Type B pancreatic cell (in vitro differentiated cells): ENCODE measurements around the gene GZF1. TPM values are rescaled to one million over a fixed set of nuclear protein-coding genes. Genes with fewer than 3 reads are reported as not detected.

Experiments used
- DNase-seq: peaks from one replicate; pipeline ENCODE4 v3.0.0; 2021; ENCODE audit warnings: mixed read lengths; ENCODE audit not compliant: unreplicated experiment; ENCODE audit errors: extremely low spot score
- H3K27ac Mint-ChIP-seq: 2 replicates; pipeline ENCODE4 v1.8.0; 2021; ENCODE audit warnings: mild to moderate bottlenecking, mixed read lengths
- H3K27me3 Mint-ChIP-seq: 2 replicates; pipeline ENCODE4 v1.8.0; 2021; ENCODE audit warnings: mixed read lengths
- H3K36me3 Mint-ChIP-seq: 2 replicates; pipeline ENCODE4 v1.8.0; 2021; ENCODE audit warnings: mixed read lengths
- H3K4me1 Mint-ChIP-seq: one replicate; pipeline ENCODE4 v1.8.0; 2021; ENCODE audit warnings: mixed read lengths; ENCODE audit not compliant: unreplicated experiment
- H3K4me3 Mint-ChIP-seq: 2 replicates; pipeline ENCODE4 v1.8.0; 2021; ENCODE audit warnings: mild to moderate bottlenecking, mixed read lengths
- H3K9me3 Mint-ChIP-seq: 2 replicates; pipeline ENCODE4 v1.8.0; 2021; ENCODE audit warnings: mixed read lengths
- CTCF ChIP-seq: fragments of 200-600 bp; sonication (generic); conservative IDR thresholded peaks from 2 replicates; pipeline ENCODE4 v1.5.0; 2021; ENCODE audit warnings: antibody characterized with exemption, mild to moderate bottlenecking
- total RNA-seq: library from RNA; stranded (reverse); gene quantifications from 2 replicates; pipeline ENCODE4 v1.2.1, GENCODE V29; 2021; ENCODE audit warnings: low replicate concordance

The GZF1 gene
- total RNA-seq, 1 donor from 2014 or later = 13.4 TPM

- Mint-ChIP-seq H3K9me3 (no peaks in the 10 kb centered on the region), H3K27me3 (no peaks in the 10 kb centered on the region), H3K27ac (no peak overlapping the region), H3K4me1 (peaks cover 3% of the 10 kb centered on the region), H3K36me3 (peaks cover 28% of the 10 kb centered on the region), H3K4me3 (no peak overlapping the region)
- DNase-seq = no peak
- no peak for TF ChIP-seq CTCF
Measured at GRCh38 chr20:23396950-23397627, 35.1 kb downstream of the GZF1 start.

- DNase-seq = no peak
- Mint-ChIP-seq H3K4me3 (no peak overlapping the region), H3K36me3 (peaks cover 29% of the 10 kb centered on the region), H3K27me3 (no peaks in the 10 kb centered on the region), H3K4me1 (peaks cover 3% of the 10 kb centered on the region), H3K27ac (no peak overlapping the region), H3K9me3 (no peaks in the 10 kb centered on the region)
- TF ChIP-seq CTCF = no peak
Measured at GRCh38 chr20:23397961-23398360, 36.0 kb downstream of the GZF1 start.

GRCh38 chr20:23399568-23400241, 37.7 kb downstream of the GZF1 start:
- Mint-ChIP-seq H3K27me3 (no peaks in the 10 kb centered on the region), H3K4me1 (peaks cover 3% of the 10 kb centered on the region), H3K4me3 (no peak overlapping the region), H3K9me3 (no peaks in the 10 kb centered on the region), H3K27ac (no peak overlapping the region), H3K36me3 (peaks cover 17% of the 10 kb centered on the region)
- TF ChIP-seq CTCF = peak; percentile 46
- no peak for DNase-seq

GRCh38 chr20:23401051-23401450, 39.1 kb downstream of the GZF1 start:
- Mint-ChIP-seq H3K27ac (no peak overlapping the region), H3K36me3 (peaks cover 14% of the 10 kb centered on the region), H3K27me3 (no peaks in the 10 kb centered on the region), H3K4me1 (peaks cover 3% of the 10 kb centered on the region), H3K4me3 (no peak overlapping the region), H3K9me3 (no peaks in the 10 kb centered on the region)
- no peak for TF ChIP-seq CTCF
- no peak for DNase-seq

- Mint-ChIP-seq H3K36me3 (peaks cover 10% of the 10 kb centered on the region), H3K4me3 (no peak overlapping the region), H3K27me3 (no peaks in the 10 kb centered on the region), H3K27ac (no peak overlapping the region), H3K4me1 (peaks cover 10% of the 10 kb centered on the region), H3K9me3 (no peaks in the 10 kb centered on the region)
- DNase-seq = no peak
- no peak for TF ChIP-seq CTCF
Measured at GRCh38 chr20:23403751-23404150, 41.8 kb downstream of the GZF1 start.
